GM06990 (cell line): ENCODE data around the gene COL5A1.

Experiments used
- DNase-seq: peaks from one replicate; pipeline ENCODE4 v3.0.0-alpha.2; 2011; ENCODE audit not compliant: insufficient read length; ENCODE audit errors: extremely low read depth
- H3K27me3 ChIP-seq: replicated peaks from 2 replicates; pipeline ENCODE4 v1.6.0; 2011; ENCODE audit warnings: low read length; ENCODE audit not compliant: control insufficient read depth, insufficient read depth
- H3K36me3 ChIP-seq: 2 replicates; pipeline ENCODE4 v1.5.1; 2011; ENCODE audit warnings: low read length; ENCODE audit not compliant: control insufficient read depth, insufficient read depth
- H3K4me3 ChIP-seq: replicated peaks from 2 replicates; pipeline ENCODE4 v1.5.1; 2011; ENCODE audit warnings: low read depth, mild to moderate bottlenecking, control low read depth, low read length
- CTCF ChIP-seq: IDR thresholded peaks from 2 replicates; pipeline ENCODE4 v1.5.1; 2011; ENCODE audit warnings: low read length, control low read depth, mild to moderate bottlenecking, inconsistent platforms; ENCODE audit not compliant: insufficient read depth, poor library complexity, severe bottlenecking

The COL5A1 gene

GRCh38 chr9:134728021-134728795 lies 86.6 kb downstream of the COL5A1 start:
- H3K36me3 ChIP-seq, result no peaks in the 10 kb centered on the region
- TF ChIP-seq CTCF, result no peak

GRCh38 chr9:134728801-134729495 lies 87.3 kb downstream of the COL5A1 start:
- no peaks in the 10 kb centered on the region for H3K36me3 ChIP-seq
- no peak for DNase-seq
- no peak overlapping the region for H3K4me3 ChIP-seq
- H3K27me3 ChIP-seq, result no peaks in the 10 kb centered on the region; the same call in 1 of the 2 replicates
- no peak for TF ChIP-seq CTCF

More at GRCh38 chr9:134728021-134728795, 86.6 kb downstream of the COL5A1 start:
- H3K4me3 ChIP-seq, result no peak overlapping the region
- DNase-seq, result no peak
- no peaks in the 10 kb centered on the region; the same call in 1 of the 2 replicates for H3K27me3 ChIP-seq

GRCh38 chr9:134730011-134730760 lies 88.6 kb downstream of the COL5A1 start:
- no peak for DNase-seq
- no peak overlapping the region for H3K4me3 ChIP-seq
- H3K36me3 ChIP-seq, result no peaks in the 10 kb centered on the region
- no peaks in the 10 kb centered on the region for H3K27me3 ChIP-seq
- no peak for TF ChIP-seq CTCF

GRCh38 chr9:134730761-134731496 lies 89.3 kb downstream of the COL5A1 start:
- Histone ChIP-seq H3K27me3 (no peaks in the 10 kb centered on the region), H3K36me3 (no peaks in the 10 kb centered on the region), H3K4me3 (no peak overlapping the region)
- no peak for TF ChIP-seq CTCF
- DNase-seq, result no peak
